Measurements from ENCODE around the gene IGSF21.

IGSF21 gene

GRCh38 chr1:18417316-18418269, 310.0 kb downstream of the IGSF21 start:
- TF ChIP-seq GATA3 (IDR thresholded peaks at IDR 0.05; ENCODE audit: low read depth, low read length) (no peak), GATA2 (IDR thresholded peaks at IDR 0.05; ENCODE audit: low read depth, low read length) (no peak)

DNA sequence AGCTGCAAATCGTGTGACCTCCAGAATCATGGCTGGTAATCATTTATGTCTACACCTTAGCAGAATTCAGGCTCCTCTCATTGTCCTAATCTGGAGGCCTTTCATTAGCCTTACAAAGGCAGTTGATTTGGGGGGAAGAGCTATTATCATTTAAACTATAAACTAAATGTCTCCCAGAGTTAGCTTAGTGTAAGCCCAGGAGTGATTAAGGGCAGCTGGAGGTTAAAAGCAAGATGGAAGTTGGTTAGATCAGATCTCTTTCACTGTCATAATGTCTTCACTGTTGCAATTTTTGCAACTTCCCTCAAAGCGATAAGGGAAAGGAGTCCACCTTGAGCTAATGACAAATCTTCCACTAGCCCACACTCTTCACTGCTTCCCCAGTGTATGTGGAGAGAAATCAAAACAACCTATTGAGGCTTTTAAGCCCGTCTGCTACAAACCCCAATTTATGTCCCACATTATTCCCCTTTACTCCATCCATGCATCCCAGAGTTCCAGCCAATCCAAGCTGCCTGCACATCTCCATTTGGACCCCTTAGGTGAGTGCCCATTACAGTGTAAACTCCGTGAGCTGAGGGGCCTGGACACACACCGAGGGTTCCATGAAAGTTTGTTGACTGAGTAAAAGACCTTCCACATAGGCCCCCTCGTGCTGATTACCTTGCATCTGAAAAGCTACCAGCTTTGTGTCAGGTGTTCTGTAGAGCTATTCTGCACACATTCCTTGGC, 311.7 kb downstream of the IGSF21 start:
- TF ChIP-seq GATA2 (IDR thresholded peaks at IDR 0.05; ENCODE audit: low read depth, low read length) (no peak), GATA3 (IDR thresholded peaks at IDR 0.05; ENCODE audit: low read depth, low read length) (no peak)

DNA sequence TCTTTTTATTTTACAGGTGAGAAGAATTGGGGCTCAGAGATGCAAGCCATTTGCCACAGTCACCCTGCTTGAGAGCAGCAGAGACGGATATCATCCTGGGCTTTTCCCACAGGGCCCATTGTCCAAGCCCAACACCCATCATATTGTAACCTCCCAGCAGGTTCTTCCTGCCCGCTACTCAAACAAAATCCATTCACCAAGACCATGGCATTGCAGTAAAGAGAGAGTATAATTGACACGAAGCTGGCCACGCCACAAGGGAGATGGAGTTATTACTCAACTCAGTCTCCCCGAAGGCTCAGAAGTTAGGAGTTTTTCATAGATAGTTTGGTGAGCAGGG, 312.2 kb downstream of the IGSF21 start:
- TF ChIP-seq GATA3 (IDR thresholded peaks at IDR 0.05; ENCODE audit: low read depth, low read length) (no peak), GATA2 (IDR thresholded peaks at IDR 0.05; ENCODE audit: low read depth, low read length) (no peak)

GRCh38 chr1:18422076-18422777, 314.6 kb downstream of the IGSF21 start:
- TF ChIP-seq GATA3 (IDR thresholded peaks at IDR 0.05; ENCODE audit: low read depth, low read length) (no peak), GATA2 (IDR thresholded peaks at IDR 0.05; ENCODE audit: low read depth, low read length) (no peak)

DNA sequence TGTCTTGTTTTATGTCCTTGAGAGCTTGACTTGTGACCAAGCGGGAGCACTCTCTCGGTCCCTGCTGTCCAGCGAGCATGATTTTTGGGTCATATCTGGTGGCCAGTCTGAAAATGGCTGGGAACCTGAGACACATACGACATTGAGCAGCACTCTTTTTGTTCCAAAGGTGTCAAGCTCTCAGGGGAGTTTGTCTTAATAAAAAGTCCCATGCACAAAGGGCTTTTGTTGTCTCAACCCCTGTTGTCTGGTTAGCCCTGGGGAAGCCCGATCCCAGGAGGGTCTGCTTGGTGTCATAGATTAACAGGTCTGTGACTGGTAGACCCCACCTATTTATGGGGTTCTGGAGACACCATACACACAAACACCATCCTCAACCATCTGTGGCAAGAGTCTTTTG, 315.4 kb downstream of the IGSF21 start:
- TF ChIP-seq GATA2 (IDR thresholded peaks at IDR 0.05; ENCODE audit: low read depth, low read length) (no peak), GATA3 (IDR thresholded peaks at IDR 0.05; ENCODE audit: low read depth, low read length) (no peak)

- TF ChIP-seq GATA2 (IDR thresholded peaks at IDR 0.05; ENCODE audit: low read depth, low read length) (no peak), GATA3 (IDR thresholded peaks at IDR 0.05; ENCODE audit: low read depth, low read length) (no peak)
Observed at GRCh38 chr1:18426580-18426979, 319.0 kb downstream of the IGSF21 start.

Data from SH-SY5Y (cell line).